ENCODE results near the gene GPR62. TPM values are rescaled to one million over a fixed set of nuclear protein-coding genes. Genes with fewer than 3 reads are reported as not detected.

Gene GPR62
- polyA plus RNA-seq, 3 donors = not detected

GRCh38 chr3:51960386-51960785 is 5.2 kb downstream of the GPR62 start:
- Histone ChIP-seq H3K27ac (ENCODE audit: low read depth in 1 of 2, low read length in 2 of 2) (no peak overlapping the region), H3K27me3 (ENCODE audit: control insufficient read depth in 2 of 2, insufficient read depth in 2 of 2, low read length in 2 of 2) (peaks cover 2 to 37% of the 10 kb centered on the region in 2 donors), H3K4me3 (replicated peaks in 1 of 3; ENCODE audit: low read depth in 2 of 3, low read length in 3 of 3) (no peak overlapping the region), H3K9me3 (replicated peaks in 1 of 2; ENCODE audit: control insufficient read depth in 1 of 2, insufficient read depth in 1 of 2, low read length in 2 of 2) (no peaks in the 10 kb centered on the region), H3K79me2 (ENCODE audit: insufficient read depth, low read length) (no peaks in the 10 kb centered on the region), H4K20me1 (ENCODE audit: insufficient read depth, low read length) (no peaks in the 10 kb centered on the region), H3K36me3 (replicated peaks in 1 of 2; ENCODE audit: control insufficient read depth in 1 of 2, insufficient read depth in 2 of 2, low read length in 2 of 2) (no peaks in the 10 kb centered on the region), H2AFZ (ENCODE audit: insufficient read depth, low read depth, low read length, poor library complexity, severe bottlenecking) (no peak overlapping the region), H3K9ac (ENCODE audit: insufficient read depth, low read length, poor library complexity, severe bottlenecking) (no peak overlapping the region), H3K4me1 (ENCODE audit: control insufficient read depth in 1 of 2, insufficient read depth in 2 of 2, low read length in 2 of 2) (peaks cover 19 to 25% of the 10 kb centered on the region in 2 donors), H3K4me2 (replicated peaks; ENCODE audit: extremely low read depth, low read length, poor library complexity, severe bottlenecking) (no peak overlapping the region)
- Mint-ChIP-seq H3K4me1 (peaks cover 15% of the 10 kb centered on the region), H3K36me3 (peaks cover 0 to 5% of the 10 kb centered on the region in 2 donors), H3K9me3 (peaks cover 0 to 2% (median 0%) of the 10 kb centered on the region in 7 donors), H3K27me3 (ENCODE audit: low read depth in 3 of 3) (peaks cover 23 to 59% (median 25%) of the 10 kb centered on the region in 3 donors), H3K27ac (no peak overlapping the region), H3K4me3 (peak overlapping the region in 1 of 2 donors; percentile 21)
- no peak for DNase-seq
- no peak for TF ChIP-seq CTCF (IDR thresholded peaks at IDR 0.05)
- intact Hi-C loops (cut with micrococcal nuclease) = no loop called here
- WGBS (ENCODE audit: insufficient coverage) = 65% methylated on average over 4 of the region's 10 CpGs

- H4K20me1 ChIP-seq (ENCODE audit: insufficient read depth, low read length) = no peaks in the 10 kb centered on the region
- WGBS (ENCODE audit: insufficient coverage) = 94% methylated on average over 18 of the region's 18 CpGs
- H3K9me3 ChIP-seq (replicated peaks in 1 of 2; ENCODE audit: control insufficient read depth in 1 of 2, insufficient read depth in 1 of 2, low read length in 2 of 2) = no peaks in the 10 kb centered on the region
- peaks cover 16 to 19% of the 10 kb centered on the region in 2 donors for H3K4me1 ChIP-seq (ENCODE audit: control insufficient read depth in 1 of 2, insufficient read depth in 2 of 2, low read length in 2 of 2)
- H2AFZ ChIP-seq (ENCODE audit: insufficient read depth, low read depth, low read length, poor library complexity, severe bottlenecking) = no peak overlapping the region
- no peak for TF ChIP-seq CTCF (IDR thresholded peaks at IDR 0.05)
- H3K4me3 ChIP-seq (replicated peaks in 1 of 3; ENCODE audit: low read depth in 2 of 3, low read length in 3 of 3) = no peak overlapping the region
- H3K4me2 ChIP-seq (replicated peaks; ENCODE audit: extremely low read depth, low read length, poor library complexity, severe bottlenecking) = no peak overlapping the region
- H3K9ac ChIP-seq (ENCODE audit: insufficient read depth, low read length, poor library complexity, severe bottlenecking) = no peak overlapping the region
- H3K36me3 Mint-ChIP-seq = peaks cover 0 to 6% of the 10 kb centered on the region in 2 donors
- H3K4me3 Mint-ChIP-seq = no peak overlapping the region
- H3K27me3 Mint-ChIP-seq (ENCODE audit: low read depth in 3 of 3) = peaks cover 28 to 60% (median 31%) of the 10 kb centered on the region in 3 donors
- no peak for DNase-seq
- no peaks in the 10 kb centered on the region for H3K36me3 ChIP-seq (replicated peaks in 1 of 2; ENCODE audit: control insufficient read depth in 1 of 2, insufficient read depth in 2 of 2, low read length in 2 of 2)
- H3K27ac Mint-ChIP-seq = no peak overlapping the region
- peaks cover 14% of the 10 kb centered on the region for H3K4me1 Mint-ChIP-seq
- intact Hi-C loops (cut with micrococcal nuclease) = no loop called here
- H3K27ac ChIP-seq (ENCODE audit: low read depth in 1 of 2, low read length in 2 of 2) = no peak overlapping the region
- H3K27me3 ChIP-seq (ENCODE audit: control insufficient read depth in 2 of 2, insufficient read depth in 2 of 2, low read length in 2 of 2) = peaks cover 2 to 41% of the 10 kb centered on the region in 2 donors
- H3K9me3 Mint-ChIP-seq = peaks cover 0 to 5% (median 0%) of the 10 kb centered on the region in 7 donors
- H3K79me2 ChIP-seq (ENCODE audit: insufficient read depth, low read length) = no peaks in the 10 kb centered on the region
Observed at GRCh38 chr3:51961011-51961410, 5.8 kb downstream of the GPR62 start.
